Measurements from ENCODE around the gene MRPS21. TPM values are rescaled to one million over a fixed set of nuclear protein-coding genes. Genes with fewer than 3 reads are reported as not detected.

The MRPS21 gene
- 56.8 and 66.7 TPM in 2 replicates for total RNA-seq

GRCh38 chr1:150293433-150294253 lies at the start of gene MRPS21:
Gene MRPS21, plus strand, starts transcription at chr1:150293861. Its CDS starts 506 bp downstream, at chr1:150294367.
- no peak for TF ChIP-seq CTCF (IDR thresholded peaks at IDR 0.05; ENCODE audit: insufficient read depth, low read length, poor library complexity, severe bottlenecking)
- DNase-seq (ENCODE audit: low read depth): peak; percentile 74

GRCh38 chr1:150249936-150250335 lies 43.7 kb upstream of the MRPS21 start:
- no peaks in the 10 kb centered on the region for H3K36me3 ChIP-seq (ENCODE audit: control insufficient read depth, insufficient read depth, low read length)
- no peak for TF ChIP-seq CTCF (IDR thresholded peaks at IDR 0.05; ENCODE audit: insufficient read depth, low read length, poor library complexity, severe bottlenecking)
- no peaks in the 10 kb centered on the region for H3K27me3 ChIP-seq (ENCODE audit: control insufficient read depth, insufficient read depth, low read length)
- no peak for DNase-seq (ENCODE audit: low read depth)
- H3K4me3 ChIP-seq (ENCODE audit: low read depth, low read length): no peak overlapping the region

More at GRCh38 chr1:150293433-150294253, at the start of gene MRPS21:
- Histone ChIP-seq H3K36me3 (ENCODE audit: control insufficient read depth, insufficient read depth, low read length) (no peaks in the 10 kb centered on the region), H3K27me3 (ENCODE audit: control insufficient read depth, insufficient read depth, low read length) (no peaks in the 10 kb centered on the region), H3K4me3 (ENCODE audit: low read depth, low read length) (peak within 1 kb of the TSS; percentile 87)

GRCh38 chr1:150256198-150256553 lies 37.5 kb upstream of the MRPS21 start:
- Histone ChIP-seq H3K27me3 (ENCODE audit: control insufficient read depth, insufficient read depth, low read length) (peaks cover 23% of the 10 kb centered on the region), H3K4me3 (ENCODE audit: low read depth, low read length) (no peak overlapping the region), H3K36me3 (ENCODE audit: control insufficient read depth, insufficient read depth, low read length) (no peaks in the 10 kb centered on the region)
- no peak for DNase-seq (ENCODE audit: low read depth)
- no peak for TF ChIP-seq CTCF (IDR thresholded peaks at IDR 0.05; ENCODE audit: insufficient read depth, low read length, poor library complexity, severe bottlenecking)

- H3K36me3 ChIP-seq (ENCODE audit: control insufficient read depth, insufficient read depth, low read length): no peaks in the 10 kb centered on the region
- no peak for TF ChIP-seq CTCF (IDR thresholded peaks at IDR 0.05; ENCODE audit: insufficient read depth, low read length, poor library complexity, severe bottlenecking)
- no peak overlapping the region for H3K4me3 ChIP-seq (ENCODE audit: low read depth, low read length)
- DNase-seq (ENCODE audit: low read depth): no peak
- H3K27me3 ChIP-seq (ENCODE audit: control insufficient read depth, insufficient read depth, low read length): peaks cover 23% of the 10 kb centered on the region
Observed at GRCh38 chr1:150256554-150257341, 36.9 kb upstream of the MRPS21 start.

GRCh38 chr1:150257624-150258585 lies 35.8 kb upstream of the MRPS21 start, which contains the start of gene CA14:
Gene CA14, plus strand, starts transcription at chr1:150257774. Its CDS starts 355 bp downstream, at chr1:150258129.
- no peak for TF ChIP-seq CTCF (IDR thresholded peaks at IDR 0.05; ENCODE audit: insufficient read depth, low read length, poor library complexity, severe bottlenecking)
- Histone ChIP-seq H3K36me3 (ENCODE audit: control insufficient read depth, insufficient read depth, low read length) (no peaks in the 10 kb centered on the region), H3K4me3 (ENCODE audit: low read depth, low read length) (no peak within 1 kb of the TSS), H3K27me3 (ENCODE audit: control insufficient read depth, insufficient read depth, low read length) (peaks cover 23% of the 10 kb centered on the region)
- DNase-seq (ENCODE audit: low read depth): no peak

All from kidney epithelial cell (primary cell).